HG03103 (cell line): ENCODE results near the gene FOXK2.
A peak's percentile ranks its signal among the peaks of the same experiment; 100 is the strongest.

Source experiments
- ATAC-seq: cut with Tn5 transposase; IDR thresholded peaks from one replicate; pipeline ENCODE4 v1.9.1; 2021; ENCODE audit warnings: low read depth; ENCODE audit not compliant: unreplicated experiment

Gene FOXK2

GRCh38 chr17:82630212-82630611 is 110.7 kb downstream of the FOXK2 start:
- ATAC-seq: no peak

GRCh38 chr17:82631544-82631943 is 112.0 kb downstream of the FOXK2 start:
- ATAC-seq: no peak

- no peak for ATAC-seq
Measured at GRCh38 chr17:82632451-82632850, 112.9 kb downstream of the FOXK2 start.

- no peak for ATAC-seq
Measured at GRCh38 chr17:82633343-82633742, 113.8 kb downstream of the FOXK2 start.

GRCh38 chr17:82636626-82637598 is 117.4 kb downstream of the FOXK2 start:
- no peak for ATAC-seq

- ATAC-seq: no peak
Measured at GRCh38 chr17:82638183-82638773, 118.7 kb downstream of the FOXK2 start.

- ATAC-seq: no peak
Measured at GRCh38 chr17:82639628-82640027, 120.1 kb downstream of the FOXK2 start.

- no peak for ATAC-seq
Measured at GRCh38 chr17:82640036-82640435, 120.5 kb downstream of the FOXK2 start.

- no peak for ATAC-seq
Measured at GRCh38 chr17:82642022-82642421, 122.5 kb downstream of the FOXK2 start.

GRCh38 chr17:82644148-82644547 is 124.6 kb downstream of the FOXK2 start:
- ATAC-seq: no peak

- no peak for ATAC-seq
Measured at GRCh38 chr17:82645516-82645915, 126.0 kb downstream of the FOXK2 start.

GRCh38 chr17:82647593-82648164 is 128.1 kb downstream of the FOXK2 start:
- ATAC-seq: peak; percentile 9

GRCh38 chr17:82648165-82648668 is 128.7 kb downstream of the FOXK2 start, which contains the start of gene WDR45B:
Gene WDR45B, minus strand, starts transcription at chr17:82648444. Its CDS starts 104 bp downstream, at chr17:82648340.
- peak; percentile 85 for ATAC-seq

GRCh38 chr17:82648742-82649331 is 129.3 kb downstream of the FOXK2 start:
- ATAC-seq: no peak

GRCh38 chr17:82649501-82650261 is 130.1 kb downstream of the FOXK2 start:
- ATAC-seq: no peak

- no peak for ATAC-seq
Measured at GRCh38 chr17:82650723-82651122, 131.2 kb downstream of the FOXK2 start.

- no peak for ATAC-seq
Measured at GRCh38 chr17:82653651-82654528, 134.4 kb downstream of the FOXK2 start.
